ENCODE results near the gene SON.

SON gene

DNA sequence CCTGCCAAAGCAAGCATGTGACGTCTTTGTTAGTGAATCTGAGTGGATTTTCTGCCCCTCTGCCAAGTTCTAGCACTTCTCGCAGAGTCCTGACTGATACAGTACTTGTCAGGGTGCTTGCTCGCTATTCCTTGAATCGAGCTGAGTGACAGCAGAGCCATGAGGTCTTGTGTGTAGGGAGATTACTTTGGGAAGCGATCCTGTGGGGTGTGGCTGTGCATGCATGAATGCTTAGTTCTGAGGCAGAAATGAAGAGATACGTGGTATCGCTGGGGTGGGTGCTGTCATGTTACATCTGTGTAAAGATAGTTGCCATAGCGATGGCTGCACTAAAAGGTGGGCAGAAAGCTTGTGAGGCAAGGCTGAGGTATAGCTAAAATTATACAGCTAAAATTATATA, 32.0 kb upstream of the SON start:
- TF ChIP-seq, protein P1, sequence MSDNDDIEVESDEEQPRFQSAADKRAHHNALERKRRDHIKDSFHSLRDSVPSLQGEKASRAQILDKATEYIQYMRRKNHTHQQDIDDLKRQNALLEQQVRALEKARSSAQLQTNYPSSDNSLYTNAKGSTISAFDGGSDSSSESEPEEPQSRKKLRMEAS (IDR thresholded peaks at IDR 0.05; ENCODE audit: low read depth, low read length), result no peak
- TF ChIP-seq, protein P2, sequence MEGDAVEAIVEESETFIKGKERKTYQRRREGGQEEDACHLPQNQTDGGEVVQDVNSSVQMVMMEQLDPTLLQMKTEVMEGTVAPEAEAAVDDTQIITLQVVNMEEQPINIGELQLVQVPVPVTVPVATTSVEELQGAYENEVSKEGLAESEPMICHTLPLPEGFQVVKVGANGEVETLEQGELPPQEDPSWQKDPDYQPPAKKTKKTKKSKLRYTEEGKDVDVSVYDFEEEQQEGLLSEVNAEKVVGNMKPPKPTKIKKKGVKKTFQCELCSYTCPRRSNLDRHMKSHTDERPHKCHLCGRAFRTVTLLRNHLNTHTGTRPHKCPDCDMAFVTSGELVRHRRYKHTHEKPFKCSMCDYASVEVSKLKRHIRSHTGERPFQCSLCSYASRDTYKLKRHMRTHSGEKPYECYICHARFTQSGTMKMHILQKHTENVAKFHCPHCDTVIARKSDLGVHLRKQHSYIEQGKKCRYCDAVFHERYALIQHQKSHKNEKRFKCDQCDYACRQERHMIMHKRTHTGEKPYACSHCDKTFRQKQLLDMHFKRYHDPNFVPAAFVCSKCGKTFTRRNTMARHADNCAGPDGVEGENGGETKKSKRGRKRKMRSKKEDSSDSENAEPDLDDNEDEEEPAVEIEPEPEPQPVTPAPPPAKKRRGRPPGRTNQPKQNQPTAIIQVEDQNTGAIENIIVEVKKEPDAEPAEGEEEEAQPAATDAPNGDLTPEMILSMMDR (IDR thresholded peaks at IDR 0.05; ENCODE audit: low read depth, low read length), result no peak
- TF ChIP-seq POLR2A (IDR thresholded peaks at IDR 0.05; ENCODE audit: extremely low read depth, insufficient read length) (no peak), MYC (IDR thresholded peaks at IDR 0.05; ENCODE audit: low read depth, low read length) (no peak)
- H3K4me3 ChIP-seq (ENCODE audit: low read depth, low read length), result no peak overlapping the region
- no peak for DNase-seq (ENCODE audit: low read depth)

DNA sequence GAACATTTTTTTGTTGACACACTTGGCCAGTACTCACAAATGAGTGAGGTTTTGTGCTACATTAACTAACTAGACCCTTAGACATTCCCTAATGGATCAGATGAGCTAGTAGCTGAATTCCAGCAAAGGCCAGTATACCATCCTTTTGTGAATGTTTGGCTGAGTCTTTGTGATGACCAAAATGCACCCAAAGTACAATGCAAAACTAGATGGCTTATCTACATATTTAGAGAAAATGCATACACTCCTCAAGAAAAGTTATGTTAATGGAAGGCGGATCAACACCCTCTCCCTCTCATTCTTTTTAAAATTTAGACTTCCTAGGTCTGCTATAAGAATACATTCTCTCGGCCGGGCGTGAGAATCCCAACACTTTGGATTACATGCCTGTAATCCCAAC, 31.2 kb upstream of the SON start:
- no peak for DNase-seq (ENCODE audit: low read depth)
- H3K4me3 ChIP-seq (ENCODE audit: low read depth, low read length), result no peak overlapping the region
- TF ChIP-seq, protein P2 (IDR thresholded peaks at IDR 0.05; ENCODE audit: low read depth, low read length), result no peak
- TF ChIP-seq MYC (IDR thresholded peaks at IDR 0.05; ENCODE audit: low read depth, low read length), result no peak

DNA sequence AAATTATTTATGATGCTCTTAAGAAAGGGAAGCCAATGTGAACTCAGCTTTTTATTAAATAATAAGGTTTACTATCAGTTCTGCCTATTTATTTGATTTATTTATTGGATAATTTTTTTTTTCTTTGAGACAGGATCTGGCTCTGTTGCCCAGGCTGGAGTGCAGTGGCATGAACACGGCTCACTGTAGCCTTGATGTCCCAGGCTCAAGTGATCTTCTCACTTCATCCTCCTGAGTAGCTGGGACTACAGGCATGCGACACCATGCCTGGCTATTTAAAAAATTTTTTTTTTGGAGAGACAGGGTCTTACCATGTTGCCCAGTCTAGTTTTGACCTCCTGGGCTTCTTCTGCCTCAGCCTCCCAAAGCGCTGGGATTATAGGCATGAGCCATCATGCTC, 30.4 kb upstream of the SON start:
- TF ChIP-seq POLR2A (IDR thresholded peaks at IDR 0.05; ENCODE audit: extremely low read depth, insufficient read length), result no peak
- TF ChIP-seq, protein P2 (IDR thresholded peaks at IDR 0.05; ENCODE audit: low read depth, low read length), result no peak
- no peak for TF ChIP-seq MYC (IDR thresholded peaks at IDR 0.05; ENCODE audit: low read depth, low read length)
- TF ChIP-seq, protein P1 (IDR thresholded peaks at IDR 0.05; ENCODE audit: low read depth, low read length), result no peak
- no peak for DNase-seq (ENCODE audit: low read depth)
- no peak overlapping the region for H3K4me3 ChIP-seq (ENCODE audit: low read depth, low read length)

DNA sequence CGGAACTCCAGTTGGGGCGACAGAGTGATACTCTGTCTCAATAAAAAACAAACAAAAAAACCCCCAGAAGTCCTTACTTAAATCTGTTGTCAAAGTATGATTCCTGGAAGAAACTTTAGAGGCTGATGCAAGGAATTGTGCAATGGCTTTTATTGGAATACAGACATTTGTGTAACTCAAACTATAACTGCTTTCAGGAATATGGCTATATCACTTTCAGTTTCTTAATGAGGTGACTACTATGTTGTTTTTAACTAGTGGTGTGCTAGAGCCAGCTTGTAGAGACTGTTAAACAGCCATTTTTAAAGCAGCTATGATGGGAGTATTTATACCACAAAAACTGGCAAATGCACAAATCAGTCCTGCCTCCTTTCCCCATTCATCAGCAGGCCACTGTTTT, 28.6 kb upstream of the SON start:
- DNase-seq (ENCODE audit: low read depth), result no peak
- H3K4me3 ChIP-seq (ENCODE audit: low read depth, low read length), result no peak overlapping the region
- TF ChIP-seq, protein P2 (IDR thresholded peaks at IDR 0.05; ENCODE audit: low read depth, low read length), result no peak
- no peak for TF ChIP-seq MYC (IDR thresholded peaks at IDR 0.05; ENCODE audit: low read depth, low read length)

DNA sequence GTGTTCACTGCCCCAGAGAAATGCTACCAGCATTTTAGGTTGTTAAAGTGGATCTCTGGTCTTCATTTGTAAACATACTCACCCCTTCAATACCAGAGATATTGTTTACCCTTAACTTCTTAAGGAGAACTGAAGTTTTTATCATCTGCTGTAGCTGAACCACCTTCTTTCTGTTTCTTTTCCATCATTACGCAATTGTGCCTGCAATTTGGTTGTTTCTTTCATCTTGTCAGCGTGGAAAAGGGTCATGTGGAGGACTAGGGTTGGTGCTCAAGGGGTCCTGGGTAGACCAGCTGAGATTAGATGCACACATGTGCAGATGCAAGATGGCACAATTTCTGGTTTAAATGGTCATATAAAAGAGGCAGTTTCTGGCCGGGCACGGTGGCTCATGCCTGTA, 23.9 kb upstream of the SON start:
- TF ChIP-seq, protein P2 (IDR thresholded peaks at IDR 0.05; ENCODE audit: low read depth, low read length), result no peak
- TF ChIP-seq MYC (IDR thresholded peaks at IDR 0.05; ENCODE audit: low read depth, low read length), result no peak
- TF ChIP-seq, protein P1 (IDR thresholded peaks at IDR 0.05; ENCODE audit: low read depth, low read length), result no peak
- TF ChIP-seq POLR2A (IDR thresholded peaks at IDR 0.05; ENCODE audit: extremely low read depth, insufficient read length), result no peak
- no peak for DNase-seq (ENCODE audit: low read depth)
- no peak overlapping the region for H3K4me3 ChIP-seq (ENCODE audit: low read depth, low read length)

DNA sequence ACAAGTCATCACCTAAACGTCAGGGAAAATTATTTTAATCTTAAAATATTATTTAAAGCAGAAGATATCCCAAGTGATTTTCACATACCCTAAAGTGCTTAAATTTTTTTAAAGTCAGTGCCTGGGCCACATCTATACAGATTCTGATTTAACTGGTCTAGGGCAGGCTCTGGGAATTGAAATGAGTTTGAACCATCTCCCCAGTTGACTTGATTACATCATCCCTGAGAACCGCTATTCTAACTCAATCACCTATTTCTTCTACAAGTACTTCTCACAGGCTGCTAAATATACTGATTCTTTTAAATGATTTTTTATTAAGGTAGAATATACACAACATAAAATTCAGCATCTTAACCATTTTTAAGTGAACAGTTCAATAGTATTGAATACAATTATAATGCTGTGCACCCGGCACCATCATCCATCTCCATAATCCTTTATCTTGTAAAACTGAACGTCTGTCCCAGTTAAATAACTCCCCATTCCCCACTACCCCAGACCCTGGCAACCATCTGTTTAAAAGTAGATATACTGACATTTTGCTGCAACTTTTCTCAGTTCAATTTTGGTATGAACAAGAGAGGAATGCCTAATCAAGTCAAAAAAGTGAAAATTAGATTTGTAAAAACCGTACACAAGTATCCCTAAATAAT, 20.4 kb upstream of the SON start:
- DNase-seq (ENCODE audit: low read depth), result no peak
- TF ChIP-seq, protein P2 (IDR thresholded peaks at IDR 0.05; ENCODE audit: low read depth, low read length), result no peak
- TF ChIP-seq, protein P1 (IDR thresholded peaks at IDR 0.05; ENCODE audit: low read depth, low read length), result no peak
- TF ChIP-seq POLR2A (IDR thresholded peaks at IDR 0.05; ENCODE audit: extremely low read depth, insufficient read length), result no peak
- TF ChIP-seq MYC (IDR thresholded peaks at IDR 0.05; ENCODE audit: low read depth, low read length), result no peak
- no peak overlapping the region for H3K4me3 ChIP-seq (ENCODE audit: low read depth, low read length)

Data from NB4 (cell line).